Sigmoid colon (tissue), 7 donors: ENCODE measurements around the gene SORCS2. TPM values are rescaled to one million over a fixed set of nuclear protein-coding genes. Genes with fewer than 3 reads are reported as not detected.

ENCODE experiments used
- DNase-seq: peaks from one replicate; pipeline ENCODE4 v3.0.0-alpha.2; 2019
- H3K27ac ChIP-seq, 4 donors: fragments of 200-600 bp; sonication (generic); one replicate each; pipeline ENCODE4 v1.5.1; 2016 to 2019; ENCODE audit warnings: mild to moderate bottlenecking in 1 of 4
- H3K27me3 ChIP-seq, 3 donors: fragments of 200-600 bp; sonication (generic); one replicate each; pipeline ENCODE4 v1.5.1; 2019; ENCODE audit warnings: mild to moderate bottlenecking in 1 of 3
- H3K36me3 ChIP-seq, 4 donors: fragments of 200-600 bp; sonication (generic); one replicate each; pipeline ENCODE4 v1.5.1; 2016 to 2019
- H3K4me1 ChIP-seq, 4 donors: fragments of 200-600 bp; sonication (generic); one replicate each; pipeline ENCODE4 v1.5.1; 2017 to 2019
- H3K4me3 ChIP-seq, 4 donors: fragments of 200-600 bp; sonication (generic); one replicate each; pipeline ENCODE4 v1.5.1; 2017 to 2019; ENCODE audit warnings: mild to moderate bottlenecking in 2 of 4, moderate library complexity in 1 of 4
- H3K9me3 ChIP-seq, 4 donors: fragments of 200-600 bp in 3 of 4; sonication (generic) in 3 of 4; one replicate each; pipeline versions ENCODE4 v1.5.1 to v1.6.1; 2013 to 2019
- CTCF ChIP-seq, 4 experiments: fragments of 450-650 bp in 3 of 4; fragments of 200-600 bp in 1 of 4; IDR thresholded peaks; one replicate each; pipeline ENCODE4 v1.5.1; 2016 to 2019; ENCODE audit warnings: antibody characterized with exemption in 4 of 4, mild to moderate bottlenecking in 3 of 4, moderate library complexity in 2 of 4
- EP300 ChIP-seq, 4 donors: sonication (generic); formaldehyde crosslinking; IDR thresholded peaks; one replicate each; pipeline ENCODE4 v1.6.1; 2017; ENCODE audit warnings: antibody characterized with exemption in 4 of 4
- POLR2A ChIP-seq, 2 donors: fragments of 450-650 bp; IDR thresholded peaks; one replicate each; pipeline ENCODE4 v1.6.1; 2016; ENCODE audit warnings: antibody characterized with exemption in 2 of 2, mild to moderate bottlenecking in 2 of 2, moderate library complexity in 2 of 2
- POLR2AphosphoS5 ChIP-seq, 4 donors: sonication (generic); formaldehyde crosslinking; IDR thresholded peaks; one replicate each; pipeline ENCODE4 v1.6.1; 2017; ENCODE audit warnings: antibody characterized with exemption in 4 of 4
- WGBS, 2 donors: extraction: QIAGEN DNeasy Blood & Tissue Kit; methylation state at CpG; one replicate each; pipeline ENCODE4 v1.1.7; 2013; 5-methylcytosine and 5-hydroxymethylcytosine counted together
- intact Hi-C: fragments of 100-400 bp; cut with DNase I; formaldehyde crosslinking; loops from one replicate; pipeline ENCODE4 v1.15.1; 2023
- polyA plus RNA-seq, 3 donors: library from polyadenylated mRNA; stranded (reverse); fragments of 200-250 nt; gene quantifications; one replicate each; pipeline ENCODE4 v1.2.3, GENCODE V29; 2013
- total RNA-seq, 4 donors: library from RNA; depleted of rRNA; stranded (reverse); fragments of >200 nt; gene quantifications; one replicate each; pipeline ENCODE4 v1.1.0, GENCODE V29; 2016
- donor health status: healthy with polysubstance abuse.
- donor health status: Bipolar disorder and iron deficiency.
- donor health status: healthy.

SORCS2 gene
- total and polyA plus RNA-seq, 7 donors, result 1.8 to 6.4 (median 3.9) TPM; not detected in 2

GRCh38 chr4:7767526-7767925 lies 575.2 kb downstream of the SORCS2 start:
- intact Hi-C loops, result no loop called here
- no peaks in the 10 kb centered on the region for H3K9me3 ChIP-seq
- WGBS, 2 donors, result 82 to 87% methylated on average over 9 of the region's 9 CpGs
- TF ChIP-seq CTCF (IDR thresholded peaks at IDR 0.05), result no peak
- no peak for TF ChIP-seq POLR2AphosphoS5 (IDR thresholded peaks at IDR 0.05)
- TF ChIP-seq POLR2A (IDR thresholded peaks at IDR 0.05), result no peak
- no peak for TF ChIP-seq EP300 (IDR thresholded peaks at IDR 0.05)
- DNase-seq, result no peak
- no peak overlapping the region for H3K4me3 ChIP-seq
- H3K27ac ChIP-seq, result peak overlapping the region in 1 of 4 donors; percentile 51
- peaks cover 0 to 53% (median 42%) of the 10 kb centered on the region in 4 donors for H3K4me1 ChIP-seq
- no peaks in the 10 kb centered on the region for H3K27me3 ChIP-seq
- H3K36me3 ChIP-seq, result peaks cover 3 to 87% (median 32%) of the 10 kb centered on the region in 4 donors

- Histone ChIP-seq H3K36me3 (peaks cover 3 to 83% (median 30%) of the 10 kb centered on the region in 4 donors), H3K27me3 (no peaks in the 10 kb centered on the region), H3K4me3 (no peak overlapping the region), H3K9me3 (no peaks in the 10 kb centered on the region), H3K4me1 (peaks cover 0 to 57% (median 47%) of the 10 kb centered on the region in 4 donors), H3K27ac (no peak overlapping the region)
- 91% methylated on average over 13 of the region's 13 CpGs for WGBS, 2 donors
- TF ChIP-seq CTCF (IDR thresholded peaks at IDR 0.05), result no peak
- no peak for TF ChIP-seq POLR2AphosphoS5 (IDR thresholded peaks at IDR 0.05)
- no peak for TF ChIP-seq POLR2A (IDR thresholded peaks at IDR 0.05)
- TF ChIP-seq EP300 (IDR thresholded peaks at IDR 0.05), result no peak
- intact Hi-C loops, result no loop called here
- no peak for DNase-seq
Measured at GRCh38 chr4:7767966-7768365, 575.6 kb downstream of the SORCS2 start.

- 93 to 96% methylated on average over 16 of the region's 16 CpGs for WGBS, 2 donors
- intact Hi-C loops, result no loop called here
- Histone ChIP-seq H3K27ac (peak overlapping the region in 1 of 4 donors; percentile 60), H3K4me1 (peaks cover 0 to 65% (median 53%) of the 10 kb centered on the region in 4 donors), H3K4me3 (no peak overlapping the region), H3K9me3 (no peaks in the 10 kb centered on the region), H3K36me3 (peaks cover 3 to 81% (median 28%) of the 10 kb centered on the region in 4 donors), H3K27me3 (no peaks in the 10 kb centered on the region)
- no peak for DNase-seq
- TF ChIP-seq EP300 (IDR thresholded peaks at IDR 0.05), result no peak
- TF ChIP-seq POLR2AphosphoS5 (IDR thresholded peaks at IDR 0.05), result no peak
- TF ChIP-seq POLR2A (IDR thresholded peaks at IDR 0.05), result no peak
- no peak for TF ChIP-seq CTCF (IDR thresholded peaks at IDR 0.05)
Measured at GRCh38 chr4:7768736-7769135, 576.4 kb downstream of the SORCS2 start.

GRCh38 chr4:7769396-7770223 lies 577.3 kb downstream of the SORCS2 start:
- DNase-seq, result no peak
- no peaks in the 10 kb centered on the region for H3K9me3 ChIP-seq
- no peaks in the 10 kb centered on the region for H3K27me3 ChIP-seq
- 88 to 95% methylated on average over 20 of the region's 20 CpGs for WGBS, 2 donors
- H3K4me3 ChIP-seq, result no peak overlapping the region
- intact Hi-C loops, result no loop called here
- H3K36me3 ChIP-seq, result peaks cover 3 to 84% (median 37%) of the 10 kb centered on the region in 4 donors
- H3K4me1 ChIP-seq, result peaks cover 0 to 68% (median 55%) of the 10 kb centered on the region in 4 donors
- peak overlapping the region in 2 of 4 donors; percentile 35 to 60 for H3K27ac ChIP-seq
- TF ChIP-seq CTCF (IDR thresholded peaks at IDR 0.05) (no peak), POLR2AphosphoS5 (IDR thresholded peaks at IDR 0.05) (no peak), EP300 (IDR thresholded peaks at IDR 0.05) (no peak), POLR2A (IDR thresholded peaks at IDR 0.05) (no peak)
